ENCODE results near the gene PPARD. TPM values are rescaled to one million over a fixed set of nuclear protein-coding genes. Genes with fewer than 3 reads are reported as not detected.
"Not testable (repeated sequence)": the region's sequence is repeated elsewhere in the genome, so short reads cannot be mapped to it uniquely, and the experiment has no call there.

PPARD gene
- total RNA-seq, 1 donor from 2014 or later: 9.9 TPM

DNA sequence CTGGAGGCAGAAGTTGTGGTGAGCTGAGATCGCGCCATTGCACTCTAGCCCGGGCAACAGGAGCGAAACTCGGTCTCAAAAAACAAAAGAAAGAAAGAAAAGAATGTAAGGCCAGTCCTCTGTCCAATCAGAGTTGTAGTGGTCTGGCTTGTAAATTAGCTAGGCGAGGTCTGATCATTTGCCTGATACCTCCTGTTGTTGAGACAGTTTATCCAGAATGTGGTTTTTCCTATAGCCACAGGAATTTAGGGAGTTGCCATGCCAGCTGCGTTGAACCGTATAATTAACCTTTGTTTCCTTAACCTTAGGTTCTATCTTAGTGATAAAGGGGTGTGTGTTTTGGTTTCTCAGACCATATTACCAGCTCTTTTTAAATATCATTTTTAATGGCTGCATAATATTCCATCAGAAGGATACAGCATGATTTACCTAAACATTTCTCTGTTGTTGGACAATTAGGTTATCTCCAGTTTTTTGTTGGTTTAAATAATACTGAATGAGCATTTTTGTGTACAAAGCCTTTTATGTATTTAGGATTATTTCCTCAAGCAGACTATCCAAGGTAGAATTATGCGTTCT, 11.7 kb upstream of the PPARD start:
- H2AFZ ChIP-seq (ENCODE audit: low read depth, low read length): no peak overlapping the region
- no peak overlapping the region for H3K27ac Mint-ChIP-seq (ENCODE audit: unreplicated experiment)

DNA sequence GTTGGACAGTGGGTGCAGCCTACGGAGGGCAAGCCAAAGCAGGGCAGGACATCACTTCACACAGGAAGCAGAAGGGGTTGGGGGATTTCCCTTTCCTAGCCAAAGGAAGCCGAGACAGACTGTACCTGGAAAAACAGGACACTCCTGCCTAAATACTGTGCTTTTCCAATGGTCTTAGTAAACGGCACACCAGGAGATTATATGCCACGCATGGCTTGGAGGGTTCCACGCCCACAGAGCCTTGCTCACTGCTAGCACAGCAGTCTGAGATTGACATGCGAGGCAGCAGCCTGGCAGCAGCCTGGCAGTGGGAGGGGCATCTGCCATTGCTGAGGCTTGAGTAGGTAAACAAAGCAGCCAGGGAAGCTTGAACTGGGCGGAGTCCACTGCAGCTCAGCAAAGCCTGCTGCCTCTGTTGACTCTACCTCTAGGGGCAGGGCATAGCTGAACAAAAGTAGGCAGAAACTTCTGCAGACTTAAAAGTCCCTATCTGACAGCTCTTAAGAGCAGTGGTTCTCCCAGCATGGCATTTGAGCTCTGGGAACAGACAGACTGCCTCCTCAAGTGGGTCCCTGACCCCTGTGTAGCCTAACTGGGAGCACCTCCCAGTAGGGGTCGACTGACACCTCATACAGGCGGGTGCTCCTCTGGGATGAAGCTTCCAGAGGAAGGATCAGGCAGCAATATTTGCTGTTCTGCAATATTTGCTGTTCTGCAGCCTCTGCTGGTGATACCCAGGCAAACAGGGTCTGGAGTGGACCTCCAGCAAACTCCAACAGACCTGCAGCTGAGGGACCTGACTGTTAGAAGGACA, 10.1 kb upstream of the PPARD start:
- not testable (repeated sequence) for H3K27ac Mint-ChIP-seq (ENCODE audit: unreplicated experiment); H3K27ac ChIP-seq (ENCODE audit: low read depth, low read length); FAIRE-seq; H2AFZ ChIP-seq (ENCODE audit: low read depth, low read length); H3K36me3 ChIP-seq (ENCODE audit: insufficient read depth, low read length); DNase-seq (ENCODE audit: low read depth); H3K36me3 Mint-ChIP-seq (ENCODE audit: low read depth, unreplicated experiment); H4K20me1 ChIP-seq (ENCODE audit: insufficient read depth, low read length); H3K79me2 ChIP-seq (ENCODE audit: insufficient read depth, low read length); H3K4me2 ChIP-seq (ENCODE audit: low read length); H3K27me3 ChIP-seq (ENCODE audit: insufficient read depth, low read length); H3K4me1 ChIP-seq (ENCODE audit: insufficient read depth, low read length); H3K4me3 Mint-ChIP-seq (ENCODE audit: unreplicated experiment); H3K9ac ChIP-seq (ENCODE audit: low read length); H3K4me3 ChIP-seq (ENCODE audit: insufficient read depth, low read depth, low read length); H3K9me3 ChIP-seq (ENCODE audit: insufficient read depth, low read depth, low read length); H3K4me1 Mint-ChIP-seq (ENCODE audit: low read depth, unreplicated experiment)
- H3K9me3 Mint-ChIP-seq (ENCODE audit: unreplicated experiment): peaks cover 11% of the 10 kb centered on the region
- H3K27me3 Mint-ChIP-seq (ENCODE audit: low read depth, unreplicated experiment): peaks cover 40% of the 10 kb centered on the region

More for the DNA sequence above, 11.7 kb upstream of the PPARD start:
- Histone ChIP-seq H4K20me1 (ENCODE audit: insufficient read depth, low read length) (no peaks in the 10 kb centered on the region), H3K27me3 (ENCODE audit: insufficient read depth, low read length) (no peaks in the 10 kb centered on the region), H3K4me2 (ENCODE audit: low read length) (no peak overlapping the region), H3K9ac (ENCODE audit: low read length) (no peak overlapping the region), H3K36me3 (ENCODE audit: insufficient read depth, low read length) (no peaks in the 10 kb centered on the region), H3K27ac (ENCODE audit: low read depth, low read length) (no peak overlapping the region), H3K79me2 (ENCODE audit: insufficient read depth, low read length) (no peaks in the 10 kb centered on the region), H3K4me3 (ENCODE audit: insufficient read depth, low read depth, low read length) (no peak overlapping the region), H3K9me3 (ENCODE audit: insufficient read depth, low read depth, low read length) (peaks cover 3% of the 10 kb centered on the region), H3K4me1 (ENCODE audit: insufficient read depth, low read length) (no peaks in the 10 kb centered on the region)
- Mint-ChIP-seq H3K4me1 (ENCODE audit: low read depth, unreplicated experiment) (no peaks in the 10 kb centered on the region), H3K9me3 (ENCODE audit: unreplicated experiment) (peaks cover 8% of the 10 kb centered on the region), H3K36me3 (ENCODE audit: low read depth, unreplicated experiment) (peaks cover 5% of the 10 kb centered on the region), H3K27me3 (ENCODE audit: low read depth, unreplicated experiment) (peaks cover 30% of the 10 kb centered on the region), H3K4me3 (ENCODE audit: unreplicated experiment) (no peak overlapping the region)
- DNase-seq (ENCODE audit: low read depth) (no peak), FAIRE-seq (no peak)
- TF ChIP-seq EZH2 (IDR thresholded peaks at IDR 0.05; ENCODE audit: insufficient read depth, low read length): no peak

GRCh38 chr6:35341557-35341956, 801 bp upstream of the PPARD start:
- FAIRE-seq (no peak), DNase-seq (ENCODE audit: low read depth) (no peak)
- H3K4me3 Mint-ChIP-seq (ENCODE audit: unreplicated experiment): no peak overlapping the region
- Histone ChIP-seq H3K9ac (ENCODE audit: low read length) (no peak overlapping the region), H3K4me1 (ENCODE audit: insufficient read depth, low read length) (peaks cover 17% of the 10 kb centered on the region), H2AFZ (ENCODE audit: low read depth, low read length) (no peak overlapping the region), H3K36me3 (ENCODE audit: insufficient read depth, low read length) (peaks cover 8% of the 10 kb centered on the region), H3K27ac (ENCODE audit: low read depth, low read length) (no peak overlapping the region), H3K4me3 (ENCODE audit: insufficient read depth, low read depth, low read length) (no peak overlapping the region), H3K4me2 (ENCODE audit: low read length) (no peak overlapping the region), H3K27me3 (ENCODE audit: insufficient read depth, low read length) (no peaks in the 10 kb centered on the region), H3K79me2 (ENCODE audit: insufficient read depth, low read length) (peaks cover 40% of the 10 kb centered on the region), H3K9me3 (ENCODE audit: insufficient read depth, low read depth, low read length) (no peaks in the 10 kb centered on the region), H4K20me1 (ENCODE audit: insufficient read depth, low read length) (peaks cover 36% of the 10 kb centered on the region)
- H3K27me3 Mint-ChIP-seq (ENCODE audit: low read depth, unreplicated experiment): peaks cover 10% of the 10 kb centered on the region
- H3K9me3 Mint-ChIP-seq (ENCODE audit: unreplicated experiment): peaks cover 6% of the 10 kb centered on the region
- no peak overlapping the region for H3K27ac Mint-ChIP-seq (ENCODE audit: unreplicated experiment)
- peaks cover 6% of the 10 kb centered on the region for H3K36me3 Mint-ChIP-seq (ENCODE audit: low read depth, unreplicated experiment)
- no peak for TF ChIP-seq EZH2 (IDR thresholded peaks at IDR 0.05; ENCODE audit: insufficient read depth, low read length)
- TF ChIP-seq, protein P1, sequence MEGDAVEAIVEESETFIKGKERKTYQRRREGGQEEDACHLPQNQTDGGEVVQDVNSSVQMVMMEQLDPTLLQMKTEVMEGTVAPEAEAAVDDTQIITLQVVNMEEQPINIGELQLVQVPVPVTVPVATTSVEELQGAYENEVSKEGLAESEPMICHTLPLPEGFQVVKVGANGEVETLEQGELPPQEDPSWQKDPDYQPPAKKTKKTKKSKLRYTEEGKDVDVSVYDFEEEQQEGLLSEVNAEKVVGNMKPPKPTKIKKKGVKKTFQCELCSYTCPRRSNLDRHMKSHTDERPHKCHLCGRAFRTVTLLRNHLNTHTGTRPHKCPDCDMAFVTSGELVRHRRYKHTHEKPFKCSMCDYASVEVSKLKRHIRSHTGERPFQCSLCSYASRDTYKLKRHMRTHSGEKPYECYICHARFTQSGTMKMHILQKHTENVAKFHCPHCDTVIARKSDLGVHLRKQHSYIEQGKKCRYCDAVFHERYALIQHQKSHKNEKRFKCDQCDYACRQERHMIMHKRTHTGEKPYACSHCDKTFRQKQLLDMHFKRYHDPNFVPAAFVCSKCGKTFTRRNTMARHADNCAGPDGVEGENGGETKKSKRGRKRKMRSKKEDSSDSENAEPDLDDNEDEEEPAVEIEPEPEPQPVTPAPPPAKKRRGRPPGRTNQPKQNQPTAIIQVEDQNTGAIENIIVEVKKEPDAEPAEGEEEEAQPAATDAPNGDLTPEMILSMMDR (IDR thresholded peaks at IDR 0.05; ENCODE audit: insufficient read depth, low read depth, low read length): no peak
- H3K4me1 Mint-ChIP-seq (ENCODE audit: low read depth, unreplicated experiment): peaks cover 9% of the 10 kb centered on the region
